Measurements from ENCODE around the gene STK16. TPM values are rescaled to one million over a fixed set of nuclear protein-coding genes. Genes with fewer than 3 reads are reported as not detected.

The STK16 gene
- total RNA-seq, 1 donor from 2014 or later = 15.2 TPM

GRCh38 chr2:219249203-219249980 lies 4.1 kb downstream of the STK16 start:
- peak overlapping the region; percentile 96 to 99 for H3K27ac ChIP-seq
- H3K4me1 ChIP-seq = peaks cover 25 to 64% of the 10 kb centered on the region in 2 donors
- no peaks in the 10 kb centered on the region for H3K9me3 ChIP-seq
- intact Hi-C loops (cut with DNase I) = loop anchor here (1.0 kb wide), 4 partner anchors 25 to 139 kb away; partner anchors contain the start of genes DNAJB2 and ZFAND2B
- H3K36me3 ChIP-seq = peaks cover 9 to 23% of the 10 kb centered on the region in 2 donors
- H3K27me3 ChIP-seq = no peaks in the 10 kb centered on the region
- peak overlapping the region; percentile 11 to 46 for H3K4me3 ChIP-seq
- no peak for TF ChIP-seq CTCF (IDR thresholded peaks at IDR 0.05)
- peak; percentile 77 to 94 for DNase-seq (ENCODE audit: low spot score in 2 of 2)

GRCh38 chr2:219250049-219250781 lies 4.9 kb downstream of the STK16 start:
- Histone ChIP-seq H3K9me3 (no peaks in the 10 kb centered on the region), H3K4me3 (peak overlapping the region; percentile 12 to 46), H3K27me3 (no peaks in the 10 kb centered on the region), H3K4me1 (peaks cover 24 to 65% of the 10 kb centered on the region in 2 donors), H3K27ac (peak overlapping the region; percentile 96 to 99), H3K36me3 (peaks cover 9 to 23% of the 10 kb centered on the region in 2 donors)
- TF ChIP-seq CTCF (IDR thresholded peaks at IDR 0.05) = no peak
- intact Hi-C loops (cut with DNase I) = no loop called here
- no peak for DNase-seq (ENCODE audit: low spot score in 2 of 2)

- intact Hi-C loops (cut with DNase I) = loop anchor here (2.0 kb wide), 1 partner anchor 75 kb away; the partner anchor contains the start of gene CNPPD1
- H3K4me3 ChIP-seq = peak overlapping the region in 1 of 2 donors; percentile 73
- DNase-seq (ENCODE audit: low spot score in 2 of 2) = no peak
- no peaks in the 10 kb centered on the region for H3K27me3 ChIP-seq
- peak overlapping the region; percentile 96 to 99 for H3K27ac ChIP-seq
- H3K36me3 ChIP-seq = peaks cover 9 to 23% of the 10 kb centered on the region in 2 donors
- TF ChIP-seq CTCF (IDR thresholded peaks at IDR 0.05) = no peak
- H3K9me3 ChIP-seq = no peaks in the 10 kb centered on the region
- peaks cover 24 to 56% of the 10 kb centered on the region in 2 donors for H3K4me1 ChIP-seq
These were observed 6.4 kb downstream of the STK16 start for GRCh38 chr2:219251656-219252055.

GRCh38 chr2:219252084-219252483 lies 6.8 kb downstream of the STK16 start:
- Histone ChIP-seq H3K4me1 (peaks cover 24 to 52% of the 10 kb centered on the region in 2 donors), H3K27me3 (no peaks in the 10 kb centered on the region), H3K9me3 (no peaks in the 10 kb centered on the region), H3K4me3 (peak overlapping the region; percentile 70 to 73), H3K27ac (peak overlapping the region; percentile 96 to 99), H3K36me3 (peaks cover 9 to 23% of the 10 kb centered on the region in 2 donors)
- no peak for TF ChIP-seq CTCF (IDR thresholded peaks at IDR 0.05)
- intact Hi-C loops (cut with DNase I) = loop anchor here (2.0 kb wide), 1 partner anchor 75 kb away; the partner anchor contains the start of gene CNPPD1
- no peak for DNase-seq (ENCODE audit: low spot score in 2 of 2)

GRCh38 chr2:219252570-219252899 lies 7.3 kb downstream of the STK16 start:
- TF ChIP-seq CTCF (IDR thresholded peaks at IDR 0.05) = no peak
- Histone ChIP-seq H3K4me1 (peaks cover 24 to 50% of the 10 kb centered on the region in 2 donors), H3K27ac (peak overlapping the region; percentile 96 to 99), H3K36me3 (peaks cover 9 to 23% of the 10 kb centered on the region in 2 donors), H3K4me3 (peak overlapping the region; percentile 70 to 73), H3K27me3 (no peaks in the 10 kb centered on the region), H3K9me3 (no peaks in the 10 kb centered on the region)
- DNase-seq (ENCODE audit: low spot score in 2 of 2) = no peak
- intact Hi-C loops (cut with DNase I) = loop anchor here (2.0 kb wide), 1 partner anchor 76 kb away; the partner anchor contains the start of gene CNPPD1

All from ascending aorta (tissue), 2 donors.